ENCODE data around the gene JPT1. TPM values are rescaled to one million over a fixed set of nuclear protein-coding genes. Genes with fewer than 3 reads are reported as not detected.

Gene JPT1
- total RNA-seq, 1 donor = 30.2 TPM

DNA sequence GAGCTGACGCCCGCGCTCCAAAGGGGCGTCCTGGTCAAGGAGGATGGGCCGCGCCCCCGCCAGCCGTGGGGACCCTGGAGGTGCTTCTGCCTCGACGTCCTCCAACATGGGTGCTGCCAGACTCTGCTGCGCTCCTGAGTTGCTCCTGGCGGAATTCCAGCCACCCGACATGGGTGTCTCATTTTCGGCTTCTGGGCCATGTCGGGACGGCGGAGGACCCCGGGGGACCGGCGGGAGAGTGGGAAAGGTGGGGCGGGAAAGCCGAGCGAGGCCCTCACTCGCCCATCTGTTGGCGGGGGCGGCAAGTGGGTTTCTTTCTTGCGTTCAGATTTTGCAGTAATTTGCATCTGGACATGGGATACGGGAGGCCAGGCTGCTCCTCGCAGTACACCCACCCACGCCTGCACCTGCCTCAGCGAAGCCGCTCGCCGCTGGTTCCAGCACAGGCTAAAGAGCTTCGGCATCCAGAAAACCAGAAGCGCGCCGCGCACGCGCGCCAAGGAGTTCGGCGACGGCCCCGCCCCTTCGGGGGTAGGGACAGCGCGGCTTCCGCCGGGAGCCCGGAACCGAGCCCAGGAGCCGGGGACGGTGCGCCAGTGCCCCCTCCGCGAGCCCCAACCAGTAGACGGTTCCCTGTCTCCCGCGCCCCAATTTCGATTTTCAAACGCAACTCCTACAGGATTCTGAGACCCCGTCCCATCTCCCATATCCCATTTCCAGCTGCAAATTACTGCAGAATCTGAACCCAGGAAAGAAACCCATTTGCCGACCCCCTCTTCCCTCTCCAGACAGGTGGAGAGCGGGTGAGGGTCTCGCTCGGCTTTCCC is 44.7 kb downstream of the JPT1 start, which contains the start of gene ARMC7:
Gene ARMC7, plus strand, starts transcription at position 563 of the 827 bp plus-strand sequence. CDS start 320 bp downstream, outside the sequence.
- DNase-seq (ENCODE audit: low read depth in 2 of 3, low spot score in 2 of 3) = peak; percentile 79 to 86 (median 80)

DNA sequence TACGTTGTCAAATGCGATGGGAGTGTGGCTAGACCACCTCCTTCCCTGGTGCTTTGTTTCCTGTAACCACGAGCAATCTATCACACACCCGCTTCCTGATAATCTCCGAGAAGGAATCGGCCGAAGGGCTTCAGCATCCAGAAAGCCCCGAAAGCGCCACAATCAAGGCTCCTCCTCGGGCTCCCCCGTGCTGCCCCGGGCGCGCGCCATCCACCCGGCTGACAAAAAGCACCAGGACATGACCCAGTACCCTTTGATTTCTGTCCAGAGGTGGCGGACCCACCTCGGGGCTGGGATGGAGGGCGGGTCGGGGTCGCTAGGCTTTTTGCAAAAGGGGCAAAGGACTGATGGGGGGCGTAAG is 45.3 kb downstream of the JPT1 start:
- DNase-seq (ENCODE audit: low read depth in 2 of 3, low spot score in 2 of 3) = peak in 1 of 3 donors; percentile 32

DNA sequence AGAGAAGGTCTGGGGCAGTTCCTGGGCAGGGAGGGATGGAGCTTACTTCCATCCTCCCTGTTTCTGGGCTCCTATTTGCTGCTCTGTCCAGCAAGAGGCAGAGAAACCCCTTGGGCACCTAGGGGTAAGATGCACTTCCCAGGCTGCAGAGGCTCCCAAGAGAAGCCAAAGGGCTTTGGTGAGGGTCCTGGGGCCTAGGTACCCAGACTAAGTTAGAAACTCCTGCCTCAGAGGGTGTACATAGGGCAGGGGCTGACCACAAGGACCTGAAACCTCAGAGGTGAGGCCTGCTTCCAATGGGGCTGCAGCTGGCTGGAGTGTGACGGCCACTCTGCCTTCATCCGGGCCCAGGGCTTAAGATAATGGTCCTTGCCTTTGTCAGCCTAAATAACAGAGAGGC is 46.1 kb downstream of the JPT1 start:
- no peak for DNase-seq (ENCODE audit: low read depth in 2 of 3, low spot score in 2 of 3)

DNA sequence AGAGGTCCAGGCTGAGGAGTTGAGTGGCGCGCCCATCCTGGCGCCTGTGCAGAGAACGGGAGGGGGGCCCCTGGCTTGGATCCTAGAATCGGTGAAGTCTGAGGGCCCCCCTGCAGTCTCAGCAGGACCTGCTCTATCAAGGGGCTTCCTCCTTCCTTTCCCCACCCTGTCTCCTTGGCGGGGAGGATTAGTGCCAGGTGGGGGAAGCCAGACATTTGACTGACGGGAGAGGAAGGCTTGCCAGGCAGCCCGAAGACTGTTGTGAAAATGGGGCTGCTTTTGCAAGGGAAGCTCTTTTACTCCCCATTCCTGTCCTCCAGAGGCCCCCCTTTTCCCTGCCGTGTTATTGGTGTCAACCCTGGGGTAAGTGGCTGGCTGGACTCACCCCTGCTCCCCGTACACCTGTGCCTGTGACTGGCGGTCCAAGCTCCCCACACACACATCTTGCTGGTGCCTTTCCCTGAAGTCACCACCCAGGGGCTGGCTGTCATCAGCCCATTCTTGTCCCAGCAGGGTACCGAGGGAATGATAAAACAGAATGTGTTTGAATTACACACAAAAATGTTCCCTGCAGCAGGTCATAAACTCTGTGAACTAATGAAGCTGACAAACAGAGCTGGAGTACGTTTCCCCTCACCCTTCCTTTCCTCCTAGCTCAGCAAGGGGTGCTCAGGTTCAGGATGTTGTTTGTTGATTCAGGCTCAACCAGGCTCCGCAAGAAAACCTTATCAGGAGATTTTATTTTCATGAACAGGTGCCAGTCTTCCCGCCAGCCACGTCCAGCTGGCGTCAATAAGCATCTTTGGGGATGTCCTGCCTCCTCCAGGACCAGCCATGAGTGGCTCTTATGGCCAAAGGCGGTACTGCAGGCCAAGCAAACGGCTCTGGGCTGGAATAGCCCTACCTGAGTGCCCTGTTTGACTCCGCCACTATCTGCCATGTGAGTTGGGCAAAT is 48.9 kb downstream of the JPT1 start:
- peak in 1 of 3 donors; percentile 42 for DNase-seq (ENCODE audit: low read depth in 2 of 3, low spot score in 2 of 3)

DNA sequence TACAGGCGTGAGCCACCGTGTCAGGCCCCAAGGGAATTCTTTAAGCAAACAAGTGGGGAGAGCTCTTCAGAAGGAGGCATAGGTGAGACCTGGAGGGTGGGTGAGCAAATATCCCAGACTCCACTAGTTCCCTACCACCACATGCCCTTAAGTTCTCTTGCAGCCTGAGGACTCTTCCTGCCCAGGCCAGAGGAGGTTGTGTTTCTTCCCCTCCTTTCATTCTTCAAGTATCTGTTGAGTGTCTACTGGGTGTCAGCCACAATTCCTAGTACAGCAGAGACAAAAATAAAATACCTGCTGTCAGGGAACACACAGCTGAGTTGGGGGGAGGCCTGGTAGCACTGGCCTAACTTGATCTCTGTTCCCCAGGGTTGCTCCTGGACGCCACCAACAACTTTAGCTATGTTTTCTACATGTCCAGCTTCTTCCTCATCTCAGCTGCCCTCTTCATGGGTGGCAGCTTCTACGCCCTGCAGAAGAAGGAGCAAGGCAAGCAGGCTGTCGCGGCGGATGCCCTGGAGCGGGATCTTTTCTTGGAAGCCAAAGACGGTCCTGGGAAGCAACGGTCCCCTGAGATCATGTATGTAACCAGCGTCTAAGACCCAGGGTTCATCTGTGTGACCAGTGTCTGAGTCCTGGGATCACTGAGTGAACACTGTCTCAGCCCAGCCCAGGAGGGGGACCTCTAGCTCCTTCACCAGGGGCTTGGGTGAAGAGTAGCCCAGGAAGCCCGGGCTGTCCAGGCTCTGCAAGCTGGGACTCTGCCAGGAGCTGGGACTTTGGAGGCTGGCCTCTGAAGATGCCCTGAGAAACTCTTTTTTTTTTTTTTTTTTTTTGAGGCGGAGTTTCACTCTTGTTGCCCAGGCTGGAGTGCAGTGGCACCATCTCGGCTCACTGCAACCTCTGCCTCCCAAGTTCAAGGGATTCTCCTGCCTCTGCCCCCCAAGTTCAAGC is 50.4 kb downstream of the JPT1 start:
- DNase-seq (ENCODE audit: low read depth in 2 of 3, low spot score in 2 of 3) = no peak

DNA sequence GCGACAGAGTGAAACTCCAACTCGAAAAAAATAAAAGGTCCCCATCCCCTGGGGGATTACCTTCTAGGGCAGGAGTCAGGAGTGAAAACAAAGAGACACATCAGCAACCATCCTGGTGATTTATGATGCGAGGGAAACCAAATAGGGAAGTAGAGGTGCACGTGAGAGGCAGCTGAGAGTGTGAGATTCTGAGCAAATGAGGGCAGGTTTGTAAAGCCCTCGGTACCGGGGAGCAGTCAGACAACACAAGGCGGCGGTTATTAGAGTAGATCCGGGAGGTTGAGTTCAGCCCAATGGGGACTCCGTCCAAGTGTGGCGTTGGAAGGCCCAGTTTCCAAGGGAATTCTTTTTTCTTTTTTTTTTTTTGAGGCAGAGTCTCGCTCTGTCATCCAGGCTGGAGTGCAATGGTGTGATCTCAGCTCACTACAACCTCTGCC is 51.9 kb downstream of the JPT1 start:
- peak in 2 of 3 donors; percentile 89 to 92 for DNase-seq (ENCODE audit: low read depth in 2 of 3, low spot score in 2 of 3)

DNA sequence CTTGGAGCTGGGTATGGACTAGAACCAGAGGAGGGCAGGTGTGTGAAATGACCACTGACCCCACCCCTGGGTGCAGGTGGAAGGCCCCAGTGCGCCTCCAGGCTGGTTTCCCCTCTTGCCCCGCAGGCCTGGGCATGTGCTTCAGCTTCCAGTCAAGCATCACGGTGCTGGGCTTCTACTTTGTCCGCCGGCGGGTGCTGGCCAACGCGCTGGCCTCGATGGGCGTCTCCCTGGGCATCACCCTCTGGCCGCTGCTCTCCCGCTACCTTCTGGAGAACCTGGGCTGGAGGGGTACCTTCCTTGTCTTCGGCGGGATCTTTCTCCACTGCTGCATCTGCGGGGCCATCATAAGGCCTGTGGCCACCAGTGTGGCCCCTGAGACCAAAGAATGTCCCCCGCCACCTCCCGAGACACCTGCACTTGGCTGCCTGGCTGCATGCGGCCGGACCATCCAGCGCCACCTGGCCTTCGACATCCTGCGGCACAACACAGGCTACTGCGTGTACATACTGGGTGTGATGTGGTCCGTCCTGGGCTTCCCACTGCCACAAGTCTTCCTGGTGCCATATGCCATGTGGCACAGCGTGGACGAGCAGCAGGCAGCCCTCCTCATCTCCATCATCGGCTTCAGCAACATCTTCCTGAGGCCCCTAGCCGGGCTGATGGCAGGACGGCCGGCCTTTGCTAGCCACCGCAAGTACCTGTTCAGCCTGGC is 54.3 kb downstream of the JPT1 start:
- no peak for DNase-seq (ENCODE audit: low read depth in 2 of 3, low spot score in 2 of 3)

DNA sequence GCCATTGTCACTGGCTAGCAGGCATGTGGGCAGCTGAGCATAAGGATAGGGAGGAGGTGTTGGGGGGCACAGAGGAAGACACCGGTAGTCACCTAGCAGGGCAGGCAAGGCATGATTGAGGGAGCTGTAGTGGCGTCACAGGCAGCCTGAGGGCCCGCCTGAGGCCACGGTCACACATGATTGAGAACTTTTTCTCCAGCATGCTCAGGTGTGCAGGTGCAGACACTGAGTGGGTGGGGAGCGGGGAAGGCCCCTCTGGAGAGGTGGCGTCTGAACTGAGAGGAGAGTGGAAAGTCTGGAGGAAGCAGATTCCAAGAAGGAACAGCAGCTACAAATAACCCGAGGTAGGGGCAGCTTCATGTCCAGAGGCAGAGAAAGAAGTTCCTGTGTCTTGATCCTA is 55.5 kb downstream of the JPT1 start:
- DNase-seq (ENCODE audit: low read depth in 2 of 3, low spot score in 2 of 3) = no peak

DNA sequence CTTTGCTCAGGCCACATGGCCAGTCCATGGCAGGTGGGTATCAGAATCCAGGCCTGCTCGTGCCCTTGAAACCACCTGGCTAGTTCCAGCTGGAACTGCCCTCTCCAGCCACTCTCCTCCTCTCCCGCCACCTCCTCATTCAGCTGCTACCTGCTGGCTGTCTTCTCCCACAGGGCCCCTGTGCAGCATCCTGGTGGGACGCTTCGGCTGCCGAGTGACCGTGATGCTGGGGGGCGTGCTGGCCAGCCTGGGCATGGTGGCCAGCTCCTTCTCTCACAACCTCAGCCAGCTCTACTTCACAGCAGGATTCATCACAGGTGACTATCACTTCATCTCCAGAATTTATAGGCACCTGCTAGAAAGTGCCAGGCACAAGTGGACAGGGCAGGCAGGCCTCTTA is 56.4 kb downstream of the JPT1 start:
- DNase-seq (ENCODE audit: low read depth in 2 of 3, low spot score in 2 of 3) = no peak

DNA sequence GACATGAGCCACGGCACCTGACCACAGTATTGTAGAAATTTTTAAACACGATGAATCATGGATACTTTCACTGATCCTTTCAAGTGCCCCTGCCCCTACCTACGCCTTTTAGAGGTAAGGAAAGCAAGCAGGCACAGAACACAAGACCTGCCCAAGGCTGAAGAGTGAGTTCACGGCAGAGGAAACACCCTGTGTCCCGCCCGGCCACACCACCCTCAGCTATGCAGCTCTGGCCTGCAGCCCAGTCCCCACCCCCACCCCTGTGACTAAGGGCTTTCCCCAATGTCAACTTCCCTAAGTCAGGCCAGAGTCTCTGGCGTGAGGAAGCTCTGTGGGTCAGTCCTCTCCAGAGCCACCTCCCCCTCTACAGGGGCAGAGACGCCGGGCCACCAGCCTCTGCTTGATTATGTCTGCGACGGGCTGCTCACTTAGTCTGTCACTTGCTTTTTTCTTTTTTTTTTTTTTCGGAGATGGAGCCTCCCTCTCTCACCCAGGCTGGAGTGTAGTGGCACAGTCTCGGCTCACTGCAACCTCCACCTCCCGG is 58.2 kb downstream of the JPT1 start:
- DNase-seq (ENCODE audit: low read depth in 2 of 3, low spot score in 2 of 3) = peak in 2 of 3 donors; percentile 88 to 94

DNA sequence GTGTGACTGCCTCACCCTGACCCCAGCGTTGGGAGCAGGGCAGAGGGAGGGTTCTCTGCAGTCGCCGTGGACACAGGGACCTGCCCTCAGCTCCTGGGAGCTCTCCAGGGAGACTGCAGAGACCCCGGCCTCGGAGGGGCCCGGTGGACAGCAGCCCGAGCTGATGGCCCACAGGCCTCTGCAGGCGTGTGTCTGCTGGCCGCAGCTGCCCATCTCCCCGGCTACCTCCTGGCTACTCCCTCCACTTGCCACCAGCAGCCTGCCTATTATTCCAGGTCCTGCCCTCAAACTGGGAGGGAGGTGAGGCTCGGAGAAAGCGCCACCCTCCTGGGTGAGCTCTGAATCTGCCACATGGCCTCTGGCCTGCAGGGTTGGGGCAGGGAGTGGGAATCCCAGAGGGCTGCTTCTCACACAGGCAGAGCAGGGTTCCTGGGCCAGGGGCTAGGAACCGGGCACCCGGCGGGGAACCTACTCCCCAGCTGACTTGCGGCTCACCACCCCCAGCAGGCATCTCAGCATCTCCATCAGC is 59.4 kb downstream of the JPT1 start:
- no peak for DNase-seq (ENCODE audit: low read depth in 2 of 3, low spot score in 2 of 3)

DNA sequence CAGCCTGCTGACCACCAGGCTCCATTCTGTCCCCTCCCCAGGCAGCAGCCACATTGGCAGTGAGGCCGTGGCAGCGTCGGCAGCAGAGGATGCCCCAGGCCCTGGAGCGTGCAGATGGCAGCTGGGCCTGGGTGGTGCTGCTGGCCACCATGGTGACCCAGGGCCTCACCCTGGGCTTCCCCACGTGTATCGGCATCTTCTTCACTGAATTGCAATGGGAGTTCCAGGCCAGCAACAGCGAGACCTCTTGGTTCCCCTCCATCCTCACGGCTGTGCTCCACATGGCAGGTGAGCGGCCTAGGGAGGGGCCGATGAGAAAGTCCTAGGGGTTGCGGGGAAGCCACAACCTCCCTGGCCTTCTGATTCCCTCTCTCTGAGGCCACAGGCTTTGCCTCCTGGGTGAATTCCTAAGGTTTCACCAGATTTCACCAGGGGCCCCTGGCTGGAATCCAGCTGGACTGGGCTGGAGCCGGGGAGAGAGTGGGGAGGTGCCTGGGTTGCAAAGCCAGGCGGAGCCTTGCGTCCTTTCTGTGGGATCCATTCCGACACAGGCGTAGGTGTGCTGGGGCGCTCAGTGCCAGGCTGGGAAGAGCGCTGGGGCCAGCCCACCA is 60.7 kb downstream of the JPT1 start:
- DNase-seq (ENCODE audit: low read depth in 2 of 3, low spot score in 2 of 3) = no peak

DNA sequence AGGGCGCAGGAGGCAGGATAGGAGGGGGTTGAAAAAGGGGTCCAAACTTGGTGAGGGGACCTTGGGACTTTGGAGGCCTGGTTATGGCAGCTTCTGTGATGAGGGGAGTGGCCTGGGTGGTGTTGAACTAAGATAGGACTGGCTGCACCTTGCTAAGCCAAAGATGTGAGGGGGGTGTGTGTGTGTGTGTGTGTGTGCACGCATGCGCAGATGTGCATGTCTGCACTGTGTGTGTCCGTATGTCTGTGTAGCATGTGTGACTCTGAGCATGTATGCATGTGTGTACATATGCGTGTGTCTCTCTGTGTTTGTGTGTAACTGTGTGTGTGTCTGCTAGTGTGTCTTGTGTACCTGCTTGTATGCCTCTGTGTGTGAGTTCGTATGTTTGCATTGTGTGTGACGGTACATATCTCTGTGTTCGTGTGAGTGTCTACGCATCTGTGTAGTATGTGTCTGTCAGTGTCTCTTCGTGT is 62.4 kb downstream of the JPT1 start:
- DNase-seq (ENCODE audit: low read depth in 2 of 3, low spot score in 2 of 3) = no peak

DNA sequence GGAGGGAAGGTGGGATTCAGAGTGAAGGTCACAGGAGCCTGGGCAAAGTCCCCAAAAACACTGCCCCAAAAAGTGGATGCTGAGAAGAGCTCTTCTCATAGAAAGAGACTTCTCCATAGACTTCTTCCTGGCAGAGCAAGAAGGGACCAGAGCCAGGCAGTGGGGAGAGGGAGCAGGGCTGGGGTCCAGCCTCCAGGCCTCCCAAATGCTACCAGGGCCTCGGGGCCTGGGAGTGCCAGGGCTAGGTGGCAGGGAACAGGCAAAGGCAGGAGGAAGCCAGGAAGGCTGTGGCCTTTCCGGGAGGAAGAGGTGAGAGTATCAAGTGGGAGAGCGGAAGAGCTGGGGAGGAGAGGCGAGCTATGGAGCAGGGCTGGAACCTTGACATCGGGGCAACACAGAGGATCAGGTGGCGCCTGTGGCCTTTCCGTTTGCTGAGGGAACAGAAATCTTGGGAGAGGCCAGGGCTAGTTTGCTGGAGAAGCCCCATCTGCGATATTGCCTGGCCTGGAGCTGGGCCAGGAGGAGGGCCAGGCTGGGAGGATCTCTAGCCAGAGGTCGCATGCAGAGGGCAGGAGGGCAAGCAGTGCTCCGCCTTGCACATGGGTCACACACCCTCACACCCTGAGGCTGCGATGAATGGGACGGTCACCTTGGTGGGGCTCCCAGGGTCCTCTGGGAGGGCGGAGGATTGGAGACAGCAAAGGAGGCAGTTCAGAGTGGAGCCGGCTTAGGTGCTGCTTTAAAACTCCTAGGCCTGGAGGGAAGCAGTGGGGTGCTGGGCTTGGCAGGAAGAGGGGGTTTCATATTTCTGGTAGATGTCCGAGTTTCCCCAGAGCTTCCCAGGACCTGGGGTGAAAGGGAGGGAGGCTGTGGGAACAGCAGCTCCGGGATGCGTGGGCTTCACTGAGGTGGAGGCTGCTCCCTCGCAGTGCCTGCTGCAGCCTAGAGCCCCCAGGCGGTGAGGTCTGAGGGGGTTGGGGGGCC is 63.1 kb downstream of the JPT1 start:
- no peak for DNase-seq (ENCODE audit: low read depth in 2 of 3, low spot score in 2 of 3)

DNA sequence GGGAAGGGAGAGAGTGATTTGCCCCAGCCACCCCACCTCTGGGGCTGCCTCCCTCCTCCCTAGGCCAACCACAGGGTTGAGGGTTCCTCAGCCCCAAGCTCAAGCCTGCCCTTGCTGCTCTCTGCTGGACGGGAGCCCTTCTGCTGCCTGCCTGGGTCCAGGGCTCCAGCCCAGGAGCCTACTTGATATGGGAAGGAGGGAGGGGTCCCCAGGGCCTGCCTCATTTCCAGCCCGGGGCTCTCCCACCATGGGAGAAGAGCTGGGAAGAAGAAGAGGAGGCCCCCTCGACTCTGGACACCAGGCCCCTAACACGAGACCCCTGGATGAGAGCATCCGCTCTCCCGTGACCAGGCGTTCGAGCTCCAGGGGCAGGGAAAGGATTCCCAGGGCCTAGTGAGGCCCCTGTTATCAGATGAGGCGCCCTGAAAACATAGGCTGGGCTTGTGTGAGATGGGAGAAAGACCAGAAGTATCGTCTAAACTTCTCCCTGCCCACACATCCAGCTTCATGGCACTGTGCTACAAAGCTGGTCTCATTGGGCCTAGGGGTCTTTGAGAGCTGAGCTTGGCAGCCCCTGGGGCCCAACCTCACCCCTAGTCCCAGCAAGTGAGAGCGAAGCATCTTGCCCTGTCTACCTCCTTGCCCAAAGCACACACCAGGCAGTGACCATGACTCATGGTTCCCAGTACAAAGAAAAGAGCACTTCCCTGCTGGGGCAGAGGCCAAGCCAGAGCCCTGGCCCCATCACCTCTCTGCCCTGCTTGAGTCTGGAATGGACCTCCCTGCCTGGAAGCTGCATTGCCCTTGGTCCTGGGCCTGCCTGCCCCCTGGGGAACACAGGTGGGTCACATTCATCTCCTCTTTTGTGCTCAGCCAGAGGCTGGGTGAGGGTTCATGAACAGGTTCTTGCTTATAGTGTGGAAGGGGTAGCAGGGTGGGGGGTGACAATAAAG is 65.6 kb downstream of the JPT1 start:
- no peak for DNase-seq (ENCODE audit: low read depth in 2 of 3, low spot score in 2 of 3)

All from hematopoietic multipotent progenitor cell (in vitro differentiated cells).